ENCODE results near the gene GNG12. TPM values are rescaled to one million over a fixed set of nuclear protein-coding genes. Genes with fewer than 3 reads are reported as not detected.

GNG12 gene
- total and polyA plus RNA-seq, 8 donors = 51.2 to 71.9 (median 57.1) TPM

GRCh38 chr1:67839826-67840225 is 6.6 kb upstream of the GNG12 start:
- Histone ChIP-seq H3K4me3 (no peak overlapping the region), H3K27ac (no peak overlapping the region), H3K27me3 (peaks cover 0 to 22% of the 10 kb centered on the region in 2 donors), H3K36me3 (no peaks in the 10 kb centered on the region), H3K9me3 (no peaks in the 10 kb centered on the region), H3K4me1 (no peaks in the 10 kb centered on the region)
- TF ChIP-seq CTCF (IDR thresholded peaks at IDR 0.05) = no peak
- intact Hi-C loops (cut with DNase I) = no loop called here
- no peak for DNase-seq
- ATAC-seq = no peak

GRCh38 chr1:67838180-67838910 is 5.1 kb upstream of the GNG12 start:
- Histone ChIP-seq H3K27me3 (peaks cover 0 to 37% of the 10 kb centered on the region in 2 donors), H3K36me3 (no peaks in the 10 kb centered on the region), H3K9me3 (no peaks in the 10 kb centered on the region), H3K27ac (no peak overlapping the region), H3K4me3 (no peak overlapping the region), H3K4me1 (peaks cover 0 to 6% of the 10 kb centered on the region in 2 donors)
- intact Hi-C loops (cut with DNase I) = no loop called here
- DNase-seq (no peak), ATAC-seq (no peak)
- TF ChIP-seq CTCF (IDR thresholded peaks at IDR 0.05) = no peak

- H3K4me3 ChIP-seq = no peak overlapping the region
- H3K9me3 ChIP-seq = no peaks in the 10 kb centered on the region
- no peaks in the 10 kb centered on the region for H3K36me3 ChIP-seq
- peaks cover 0 to 53% of the 10 kb centered on the region in 2 donors for H3K27me3 ChIP-seq
- intact Hi-C loops (cut with DNase I) = no loop called here
- ATAC-seq = no peak
- no peak for DNase-seq
- TF ChIP-seq CTCF (IDR thresholded peaks at IDR 0.05) = no peak
- no peak overlapping the region for H3K27ac ChIP-seq
- peaks cover 0 to 8% of the 10 kb centered on the region in 2 donors for H3K4me1 ChIP-seq
Observed at GRCh38 chr1:67836769-67837168, 3.5 kb upstream of the GNG12 start.

- intact Hi-C loops (cut with DNase I) = no loop called here
- ATAC-seq = no peak
- DNase-seq = no peak
- H3K4me3 ChIP-seq = no peak overlapping the region
- no peak for TF ChIP-seq CTCF (IDR thresholded peaks at IDR 0.05)
- no peaks in the 10 kb centered on the region for H3K9me3 ChIP-seq
- H3K27me3 ChIP-seq = peaks cover 0 to 62% of the 10 kb centered on the region in 2 donors
- peaks cover 0 to 17% of the 10 kb centered on the region in 2 donors for H3K4me1 ChIP-seq
- no peaks in the 10 kb centered on the region for H3K36me3 ChIP-seq
- no peak overlapping the region for H3K27ac ChIP-seq
Observed at GRCh38 chr1:67835663-67836452, 2.6 kb upstream of the GNG12 start.

GRCh38 chr1:67834246-67834877 is 1.1 kb upstream of the GNG12 start:
- H3K27ac ChIP-seq = no peak overlapping the region

More at GRCh38 chr1:67834246-67834877, 1.1 kb upstream of the GNG12 start:
- Histone ChIP-seq H3K36me3 (no peaks in the 10 kb centered on the region), H3K9me3 (no peaks in the 10 kb centered on the region), H3K27me3 (peaks cover 0 to 64% of the 10 kb centered on the region in 2 donors), H3K4me3 (no peak overlapping the region), H3K4me1 (peaks cover 5 to 21% of the 10 kb centered on the region in 2 donors)
- DNase-seq (no peak), ATAC-seq (no peak)
- no peak for TF ChIP-seq CTCF (IDR thresholded peaks at IDR 0.05)
- intact Hi-C loops (cut with DNase I) = no loop called here

Measured in left lung (tissue), 10 donors.